AG08396 (cell line): ENCODE measurements around the gene CDC14C.
"Not testable (repeated sequence)": the region's sequence is repeated elsewhere in the genome, so short reads cannot be mapped to it uniquely, and the experiment has no call there.

Experiments used
- DNase-seq: peaks from one replicate; pipeline ENCODE4 v3.0.0; 2012; ENCODE audit warnings: low spot score, mixed read lengths

Gene CDC14C

GRCh38 chr7:48924433-48924832 is at the start of gene CDC14C:
TSS of gene CDC14C (plus strand) at chr7:48924547. CDS start at chr7:48924673, 126 bp downstream.
- no peak for DNase-seq

- DNase-seq: peak; percentile 10
These were observed 49.1 kb upstream of the CDC14C start for GRCh38 chr7:48875045-48875916.

GRCh38 chr7:48876087-48876486 is 48.3 kb upstream of the CDC14C start:
- no peak for DNase-seq

GRCh38 chr7:48880851-48881250 is 43.5 kb upstream of the CDC14C start:
- DNase-seq: no peak

- no peak for DNase-seq
These were observed 36.8 kb upstream of the CDC14C start for GRCh38 chr7:48887500-48887899.

GRCh38 chr7:48894574-48894973 is 29.8 kb upstream of the CDC14C start:
- DNase-seq: no peak

GRCh38 chr7:48899932-48900331 is 24.4 kb upstream of the CDC14C start:
- DNase-seq: no peak

GRCh38 chr7:48901966-48902365 is 22.4 kb upstream of the CDC14C start:
- DNase-seq: no peak

- no peak for DNase-seq
These were observed 19.4 kb upstream of the CDC14C start for GRCh38 chr7:48904975-48905374.

GRCh38 chr7:48905686-48906085 is 18.7 kb upstream of the CDC14C start:
- DNase-seq: not testable (repeated sequence)

- DNase-seq: not testable (repeated sequence)
These were observed 14.5 kb upstream of the CDC14C start for GRCh38 chr7:48909887-48910286.

- DNase-seq: no peak
These were observed 7.1 kb downstream of the CDC14C start for GRCh38 chr7:48931481-48931880.

GRCh38 chr7:48932126-48932910 is 8.0 kb downstream of the CDC14C start:
- DNase-seq: no peak

GRCh38 chr7:48933549-48934085 is 9.3 kb downstream of the CDC14C start:
- DNase-seq: no peak

GRCh38 chr7:48938539-48939295 is 14.4 kb downstream of the CDC14C start:
- peak; percentile 7 for DNase-seq

GRCh38 chr7:48943279-48943990 is 19.1 kb downstream of the CDC14C start:
- no peak for DNase-seq

- DNase-seq: no peak
These were observed 31.6 kb downstream of the CDC14C start for GRCh38 chr7:48955916-48956315.

- no peak for DNase-seq
These were observed 35.3 kb downstream of the CDC14C start for GRCh38 chr7:48959676-48960075.

GRCh38 chr7:48962821-48963505 is 38.6 kb downstream of the CDC14C start:
- DNase-seq: no peak

- DNase-seq: no peak
These were observed 39.7 kb downstream of the CDC14C start for GRCh38 chr7:48964074-48964473.

GRCh38 chr7:48971173-48971572 is 46.8 kb downstream of the CDC14C start:
- no peak for DNase-seq
